Mucosa of stomach (tissue), 1 donor: ENCODE measurements around the gene DNASE1.
"Not testable (repeated sequence)": the region's sequence is repeated elsewhere in the genome, so short reads cannot be mapped to it uniquely, and the experiment has no call there.

Source experiments
- H3K27me3 ChIP-seq: one replicate; pipeline ENCODE4 v1.7.0; 2013; ENCODE audit warnings: mild to moderate bottlenecking, low read length; ENCODE audit not compliant: control insufficient read depth, insufficient read depth
- H3K36me3 ChIP-seq: one replicate; pipeline ENCODE4 v1.7.0; 2013; ENCODE audit warnings: low read length; ENCODE audit not compliant: control insufficient read depth, insufficient read depth
- H3K4me1 ChIP-seq: one replicate; pipeline ENCODE4 v1.7.0; 2013; ENCODE audit warnings: mild to moderate bottlenecking, low read length; ENCODE audit not compliant: control insufficient read depth, insufficient read depth
- H3K4me3 ChIP-seq: one replicate; pipeline ENCODE4 v1.7.0; 2013; ENCODE audit warnings: low read length
- H3K9ac ChIP-seq: one replicate; pipeline ENCODE4 v1.7.0; 2013; ENCODE audit warnings: mild to moderate bottlenecking, low read length, moderate library complexity
- H3K9me3 ChIP-seq: one replicate; pipeline ENCODE4 v1.7.0; 2013; ENCODE audit warnings: mild to moderate bottlenecking, low read length, moderate library complexity; ENCODE audit not compliant: control insufficient read depth
- donor health status: Pancreatic carcinoma.

DNASE1 gene

GRCh38 chr16:3645108-3645503 is 9.4 kb upstream of the DNASE1 start:
- Histone ChIP-seq H3K4me3 (no peak overlapping the region), H3K9ac (no peak overlapping the region), H3K9me3 (no peaks in the 10 kb centered on the region), H3K4me1 (peaks cover 17% of the 10 kb centered on the region), H3K36me3 (no peaks in the 10 kb centered on the region), H3K27me3 (no peaks in the 10 kb centered on the region)

- no peaks in the 10 kb centered on the region for H3K36me3 ChIP-seq
- no peaks in the 10 kb centered on the region for H3K9me3 ChIP-seq
- no peak overlapping the region for H3K4me3 ChIP-seq
Measured at GRCh38 chr16:3645504-3646347, 8.8 kb upstream of the DNASE1 start.

GRCh38 chr16:3646348-3646920 is 8.1 kb upstream of the DNASE1 start:
- Histone ChIP-seq H3K9ac (no peak overlapping the region), H3K9me3 (no peaks in the 10 kb centered on the region), H3K4me3 (no peak overlapping the region), H3K27me3 (no peaks in the 10 kb centered on the region), H3K4me1 (peaks cover 17% of the 10 kb centered on the region), H3K36me3 (no peaks in the 10 kb centered on the region)

More at GRCh38 chr16:3645504-3646347, 8.8 kb upstream of the DNASE1 start:
- H3K4me1 ChIP-seq, result peaks cover 17% of the 10 kb centered on the region
- no peak overlapping the region for H3K9ac ChIP-seq
- H3K27me3 ChIP-seq, result no peaks in the 10 kb centered on the region

GRCh38 chr16:3650631-3651265 is 3.7 kb upstream of the DNASE1 start:
- Histone ChIP-seq H3K4me1 (peaks cover 32% of the 10 kb centered on the region), H3K4me3 (no peak overlapping the region), H3K9ac (no peak overlapping the region), H3K9me3 (no peaks in the 10 kb centered on the region), H3K36me3 (peaks cover 7% of the 10 kb centered on the region), H3K27me3 (no peaks in the 10 kb centered on the region)

GRCh38 chr16:3651461-3652372 is 2.8 kb upstream of the DNASE1 start:
- H3K9me3 ChIP-seq, result no peaks in the 10 kb centered on the region
- H3K4me1 ChIP-seq, result peaks cover 22% of the 10 kb centered on the region
- no peak overlapping the region for H3K9ac ChIP-seq
- no peaks in the 10 kb centered on the region for H3K27me3 ChIP-seq
- H3K36me3 ChIP-seq, result peaks cover 7% of the 10 kb centered on the region
- H3K4me3 ChIP-seq, result no peak overlapping the region

- peaks cover 7% of the 10 kb centered on the region for H3K36me3 ChIP-seq
- peaks cover 20% of the 10 kb centered on the region for H3K4me1 ChIP-seq
Measured at GRCh38 chr16:3652373-3653195, 1.9 kb upstream of the DNASE1 start.

GRCh38 chr16:3655030-3655395 is 522 bp downstream of the DNASE1 start:
- Histone ChIP-seq H3K4me1 (peaks cover 20% of the 10 kb centered on the region), H3K36me3 (peaks cover 7% of the 10 kb centered on the region), H3K9ac (no peak overlapping the region), H3K9me3 (no peaks in the 10 kb centered on the region), H3K27me3 (no peaks in the 10 kb centered on the region), H3K4me3 (no peak overlapping the region)

More at GRCh38 chr16:3652373-3653195, 1.9 kb upstream of the DNASE1 start:
- Histone ChIP-seq H3K4me3 (no peak overlapping the region), H3K9me3 (no peaks in the 10 kb centered on the region), H3K27me3 (no peaks in the 10 kb centered on the region), H3K9ac (no peak overlapping the region)

GRCh38 chr16:3655396-3656159 is 1.1 kb downstream of the DNASE1 start:
- Histone ChIP-seq H3K27me3 (no peaks in the 10 kb centered on the region), H3K9ac (no peak overlapping the region), H3K4me1 (peaks cover 20% of the 10 kb centered on the region), H3K4me3 (no peak overlapping the region), H3K36me3 (peaks cover 7% of the 10 kb centered on the region), H3K9me3 (no peaks in the 10 kb centered on the region)

GRCh38 chr16:3656160-3656490 is 1.6 kb downstream of the DNASE1 start:
- peaks cover 20% of the 10 kb centered on the region for H3K4me1 ChIP-seq
- H3K27me3 ChIP-seq, H3K9ac ChIP-seq, H3K4me3 ChIP-seq, H3K36me3 ChIP-seq, H3K9me3 ChIP-seq: not testable (repeated sequence)

GRCh38 chr16:3656491-3657468 is 2.3 kb downstream of the DNASE1 start:
- Histone ChIP-seq H3K4me1 (peaks cover 20% of the 10 kb centered on the region), H3K27me3 (no peaks in the 10 kb centered on the region), H3K9ac (no peak overlapping the region), H3K4me3 (no peak overlapping the region), H3K9me3 (no peaks in the 10 kb centered on the region), H3K36me3 (peaks cover 7% of the 10 kb centered on the region)
